CD4-positive, alpha-beta T cell treated with Interleukin-6 for 4 hours (primary cell): ENCODE data around the gene GAPDHS.

Experiments
- DNase-seq: peaks from one replicate; pipeline ENCODE4 v3.0.0-alpha.2; 2020; ENCODE audit warnings: mixed read lengths

Gene GAPDHS

DNA sequence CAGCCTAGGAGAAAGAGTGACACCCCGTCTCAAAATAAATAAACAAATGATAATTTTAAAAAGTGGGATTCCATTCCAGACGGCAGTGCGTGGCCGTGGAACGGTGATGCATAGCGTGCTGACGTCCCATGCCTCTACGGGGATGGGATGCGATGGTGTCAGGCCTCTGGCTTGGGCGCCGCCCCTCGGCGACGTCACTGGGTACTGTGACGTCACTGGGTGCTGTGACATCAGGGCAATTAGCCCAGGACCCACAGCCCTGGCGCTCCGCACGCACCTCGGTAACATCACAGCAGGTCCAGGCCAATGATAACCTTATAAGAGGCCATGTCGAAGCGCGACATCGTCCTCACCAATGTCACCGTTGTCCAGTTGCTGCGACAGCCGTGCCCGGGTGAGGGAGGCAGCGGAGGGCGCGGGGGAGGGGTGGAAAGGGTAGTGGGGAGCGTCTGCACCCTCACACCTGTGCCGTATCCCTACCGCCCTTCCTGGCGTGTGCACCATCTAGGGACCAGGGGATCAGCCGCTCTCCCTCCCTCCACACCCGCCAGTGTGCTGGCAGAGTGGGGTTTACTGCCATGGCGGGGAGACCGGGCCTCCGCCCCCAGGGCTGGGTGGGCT is at the start of gene GAPDHS:
GAPDHS (plus strand) TSS at position 256 of the 621 bp plus-strand sequence; CDS start at position 328, 72 bp downstream.
- no peak for DNase-seq

DNA sequence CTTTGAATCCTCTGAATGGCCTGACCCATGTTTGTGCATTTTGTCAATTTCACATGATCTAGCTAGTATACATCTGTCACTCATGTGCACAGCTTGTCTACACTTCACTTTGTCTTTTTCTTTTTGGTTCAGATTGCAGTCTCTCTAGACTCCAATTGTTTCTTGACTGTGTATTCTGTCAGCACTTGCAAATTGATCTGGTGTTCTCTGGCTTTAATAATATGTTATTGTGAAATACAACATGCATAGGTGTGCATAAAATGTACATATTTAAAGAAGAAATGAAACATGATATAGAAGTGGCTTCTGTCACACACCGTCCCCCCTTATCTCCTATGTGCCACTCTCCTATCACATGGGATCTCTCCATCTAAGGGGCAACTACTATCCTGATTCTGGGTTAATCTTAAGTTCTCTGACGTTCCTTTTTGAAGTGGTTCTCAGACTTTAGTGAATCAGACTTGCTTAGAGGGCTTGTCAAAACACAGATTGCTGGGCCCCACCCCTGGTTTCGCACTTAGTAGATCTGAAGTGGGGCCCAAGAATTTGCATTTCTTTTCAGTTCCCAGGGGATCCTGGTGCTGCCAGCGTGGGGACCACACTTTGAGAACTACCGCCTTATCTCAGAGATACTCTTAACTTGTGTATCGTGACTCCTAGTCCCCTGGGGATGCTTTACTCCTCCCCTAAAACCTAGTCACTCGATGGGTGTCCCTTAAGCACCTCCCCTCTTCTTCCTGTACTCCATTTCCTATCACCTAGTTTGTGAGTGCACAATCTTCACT is 48.8 kb upstream of the GAPDHS start:
- no peak for DNase-seq

DNA sequence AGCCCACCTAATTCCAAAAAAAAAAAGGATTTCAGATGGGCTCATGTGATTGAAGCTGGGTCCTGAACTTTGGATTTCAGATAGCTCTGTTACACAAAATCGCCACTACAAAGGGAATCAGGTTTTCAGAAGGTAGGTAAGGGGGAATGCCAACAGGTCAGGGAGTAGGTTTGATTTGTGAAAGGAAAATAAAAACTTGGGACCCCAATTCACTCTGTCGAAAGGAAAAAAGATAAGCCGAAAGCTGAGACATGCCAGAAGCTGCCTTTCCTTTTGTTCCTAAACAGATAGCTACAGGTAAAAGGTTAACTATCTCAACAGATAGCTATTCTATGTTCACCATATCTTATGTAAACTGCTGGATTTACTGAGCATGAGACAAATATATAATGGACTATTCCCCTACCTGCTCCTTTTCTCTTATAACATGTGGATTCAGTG is 47.0 kb upstream of the GAPDHS start:
- no peak for DNase-seq

DNA sequence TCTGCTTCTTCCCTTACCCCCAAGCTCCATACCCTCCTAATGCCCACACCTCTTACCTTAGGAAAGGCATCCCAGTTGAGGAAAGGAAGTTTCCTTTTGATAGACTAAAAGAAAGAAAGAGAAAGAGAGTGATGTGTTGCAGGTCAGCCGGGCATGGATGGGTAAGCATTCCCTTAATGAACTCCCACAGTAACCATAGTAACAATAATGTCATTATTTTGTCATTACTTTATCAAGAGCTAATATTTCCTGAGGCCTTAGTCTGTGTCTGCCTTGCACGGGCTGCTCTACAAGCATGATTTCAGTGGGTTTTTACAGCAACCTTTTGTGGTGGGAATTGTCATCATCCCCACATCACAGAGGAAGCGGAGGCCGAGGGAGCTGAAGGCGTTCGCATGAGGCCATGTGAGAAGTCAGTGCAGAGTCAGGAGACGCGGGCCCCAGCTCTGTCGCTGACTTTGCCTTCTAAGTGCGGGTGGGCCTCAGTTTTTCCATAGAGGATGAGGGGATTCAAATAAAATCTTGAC is 45.5 kb upstream of the GAPDHS start:
- no peak for DNase-seq

DNA sequence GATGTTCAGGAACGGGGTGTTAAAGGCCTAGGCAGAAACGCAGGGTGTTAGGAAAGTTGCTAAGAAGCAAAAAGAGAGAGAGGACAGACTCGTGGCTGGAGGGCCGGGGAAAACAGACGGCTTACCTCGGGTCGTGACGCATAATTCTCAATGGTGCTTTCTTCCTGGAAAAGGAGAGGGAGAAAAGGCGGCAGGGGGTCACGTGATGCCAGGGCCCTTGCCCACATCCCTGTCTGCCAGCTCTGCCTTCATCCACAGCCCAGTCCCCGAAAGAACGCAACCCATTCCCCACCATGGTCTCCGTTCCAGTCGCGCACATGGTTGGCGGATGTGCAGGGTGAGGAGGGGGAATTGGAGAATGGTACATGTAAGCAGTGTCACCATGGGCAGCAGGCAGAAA is 44.6 kb upstream of the GAPDHS start:
- no peak for DNase-seq

DNA sequence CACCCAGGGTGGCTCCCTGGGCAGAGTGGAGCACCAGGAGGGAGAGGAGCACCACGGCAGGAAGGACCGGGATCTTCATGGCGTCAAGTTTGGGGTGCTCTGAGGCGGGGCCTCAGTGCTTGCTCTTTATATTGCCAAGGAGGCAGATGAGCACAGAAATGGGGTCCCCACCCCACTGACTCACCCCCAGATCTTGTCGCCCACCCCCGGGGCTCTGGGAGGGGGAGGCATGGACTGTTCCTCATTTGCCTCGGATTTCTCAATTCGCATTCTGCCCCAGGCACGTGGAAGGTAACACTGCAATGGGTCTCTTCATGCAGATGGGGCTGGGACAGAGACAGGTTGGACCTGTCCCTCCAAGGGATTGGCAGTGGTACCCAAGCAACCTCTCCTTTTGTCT is 42.9 kb upstream of the GAPDHS start, which contains the start of gene KRTDAP:
KRTDAP (minus strand) TSS at position 101 of the 400 bp plus-strand sequence; CDS start at position 79, 22 bp downstream.
- DNase-seq: no peak

DNA sequence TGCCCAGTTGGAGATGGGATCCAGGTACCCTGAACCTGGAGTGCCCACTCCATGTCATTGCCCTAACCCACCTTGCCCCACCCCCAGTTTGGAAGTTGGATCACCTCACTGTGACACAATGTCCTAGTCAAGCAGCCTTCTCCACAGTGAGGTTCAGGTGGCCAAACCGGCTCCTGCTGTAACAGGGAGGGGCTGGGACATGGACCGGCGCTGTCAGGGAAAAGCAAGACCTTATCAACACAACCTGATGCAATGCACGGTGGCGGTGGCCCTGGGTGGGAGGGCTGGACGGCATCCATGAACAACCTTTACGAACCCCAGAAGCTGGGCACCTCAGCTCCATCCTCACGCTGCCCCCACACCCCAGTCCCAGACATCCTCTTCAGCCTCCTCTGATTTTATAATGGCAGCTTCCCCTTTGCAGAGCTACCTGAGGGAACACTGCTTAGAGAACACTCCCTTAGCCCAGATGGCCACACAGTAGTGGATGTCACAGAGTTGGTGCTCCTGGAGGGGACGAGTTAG is 41.4 kb upstream of the GAPDHS start:
- DNase-seq: no peak

DNA sequence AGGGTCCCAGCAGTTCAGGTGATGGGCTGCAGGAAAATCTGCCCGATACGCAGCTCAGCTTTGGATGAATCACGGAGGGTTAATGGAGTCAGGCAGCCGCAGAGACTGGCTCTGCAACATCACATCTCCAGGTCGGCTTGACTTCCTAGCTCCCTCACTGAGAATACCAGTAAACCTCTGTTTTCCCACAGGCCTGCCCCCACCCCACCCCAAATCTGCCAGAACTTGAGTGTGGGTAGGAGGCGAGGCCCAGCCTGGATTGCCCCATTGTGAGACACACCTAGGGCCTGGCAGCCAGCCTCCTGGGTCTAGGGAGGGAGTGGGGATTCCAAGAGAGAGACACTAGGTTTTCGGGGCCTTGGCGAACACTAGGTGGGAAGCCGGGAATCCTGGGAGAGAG is 39.3 kb upstream of the GAPDHS start:
- DNase-seq: no peak

DNA sequence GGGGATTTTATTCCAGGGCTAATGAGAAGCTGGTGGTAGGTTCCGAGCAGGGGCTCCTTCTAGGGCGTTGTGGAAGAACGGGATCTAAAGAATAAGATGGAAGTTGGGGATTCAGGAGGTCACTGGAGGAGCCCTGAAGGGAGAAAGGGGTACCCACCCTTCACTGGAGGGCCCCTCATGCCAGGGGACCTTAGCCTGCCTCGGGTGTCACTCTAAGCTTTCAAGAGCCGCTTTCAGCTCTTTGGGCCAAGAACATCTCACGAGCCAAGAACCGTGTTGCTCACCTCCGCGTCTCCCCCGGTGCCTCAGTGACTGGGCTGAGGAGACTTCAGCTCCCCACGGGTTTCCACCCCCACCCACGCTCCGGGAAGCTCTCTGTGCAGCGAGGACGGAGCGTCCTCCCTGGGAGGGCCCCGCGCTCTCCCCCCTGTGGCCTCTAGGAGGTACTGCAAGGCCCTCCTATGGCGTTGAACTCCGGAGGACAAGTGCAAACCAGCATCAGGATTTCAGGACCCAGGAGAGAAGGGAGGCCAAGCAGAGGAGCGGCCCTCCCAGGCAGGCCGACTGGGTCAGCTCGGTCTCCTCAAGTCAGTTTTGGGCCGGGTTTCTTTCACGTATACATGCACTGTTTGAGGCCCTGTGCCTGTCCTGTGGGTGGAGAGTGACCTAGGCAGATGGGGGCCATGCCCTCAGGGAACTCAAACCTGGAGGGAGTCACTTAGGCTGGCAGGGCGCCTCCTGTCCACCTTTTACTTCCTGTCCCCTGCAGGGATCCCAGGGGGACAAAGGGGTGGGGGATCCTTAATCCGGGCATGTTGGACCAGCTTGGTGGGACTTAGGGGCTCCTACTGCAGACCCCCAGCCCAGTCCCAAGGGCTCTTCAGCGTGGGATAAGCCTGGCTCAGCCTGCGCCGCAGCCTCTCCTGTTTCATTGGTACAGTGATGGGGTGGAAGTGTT is 37.9 kb upstream of the GAPDHS start:
- DNase-seq: peak; percentile 75

DNA sequence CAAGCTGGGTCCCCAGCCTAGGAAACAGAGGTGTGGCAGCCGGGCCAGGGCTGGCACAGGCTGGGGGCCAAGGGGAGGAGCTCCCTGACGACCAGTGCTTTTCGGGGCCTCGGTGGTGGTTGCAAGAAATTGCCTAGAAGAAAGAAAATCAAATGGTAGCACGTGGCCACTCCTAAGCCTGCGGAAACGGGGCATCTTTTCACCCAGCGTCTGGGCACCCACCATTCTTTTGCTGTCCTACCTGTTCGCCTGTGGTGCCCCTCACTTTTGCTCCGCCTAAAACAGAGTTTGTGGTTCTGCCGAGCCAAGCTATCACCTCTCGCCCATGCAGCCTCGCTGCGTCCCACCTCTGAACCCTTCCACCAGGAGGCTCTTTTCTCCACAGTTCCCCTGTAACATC is 35.9 kb upstream of the GAPDHS start:
- DNase-seq: no peak

DNA sequence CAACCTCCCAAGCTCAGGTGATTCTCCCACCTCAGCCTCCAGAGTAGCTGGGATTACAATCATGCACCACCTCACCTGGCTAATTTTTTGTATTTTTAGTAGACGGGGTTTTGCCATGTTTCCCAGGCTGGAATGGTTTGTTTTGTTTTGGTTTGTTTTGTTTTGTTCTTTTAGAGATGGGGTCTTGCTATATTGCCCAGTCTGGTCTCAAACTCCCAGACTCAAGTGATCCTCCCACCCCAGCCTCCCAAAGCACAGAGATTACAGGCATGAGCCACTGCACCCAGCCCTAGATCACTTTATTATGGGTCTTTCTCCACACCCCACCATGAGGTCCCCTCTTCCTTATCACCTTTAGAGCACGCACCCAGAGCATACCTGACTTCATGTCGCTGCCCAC is 35.0 kb upstream of the GAPDHS start:
- DNase-seq: no peak

DNA sequence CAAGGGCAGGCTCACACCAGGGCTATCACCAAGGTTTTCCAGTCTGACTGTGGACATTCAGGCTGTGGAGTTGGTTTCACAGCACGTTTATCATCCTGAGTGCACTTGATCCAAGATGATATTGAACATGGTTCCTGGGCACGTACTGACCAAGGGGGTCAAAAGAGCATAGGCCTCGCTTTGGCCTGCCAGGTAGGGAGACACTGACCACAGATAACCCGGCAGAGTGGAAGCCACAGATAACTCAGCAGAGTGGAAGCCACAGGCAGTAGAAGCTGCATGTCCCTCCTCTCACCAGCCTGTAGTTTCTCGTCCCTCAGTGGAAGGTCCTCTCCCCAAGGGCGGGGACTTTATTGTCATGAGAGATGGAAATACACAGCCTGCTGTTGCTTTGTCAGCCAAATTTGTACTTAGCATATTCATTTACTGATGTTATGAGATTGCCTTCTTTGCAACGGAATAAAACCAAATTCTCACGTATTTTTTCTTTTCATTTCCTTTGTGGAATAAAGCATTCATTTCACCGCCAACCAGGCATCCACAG is 34.2 kb upstream of the GAPDHS start:
- DNase-seq: no peak

DNA sequence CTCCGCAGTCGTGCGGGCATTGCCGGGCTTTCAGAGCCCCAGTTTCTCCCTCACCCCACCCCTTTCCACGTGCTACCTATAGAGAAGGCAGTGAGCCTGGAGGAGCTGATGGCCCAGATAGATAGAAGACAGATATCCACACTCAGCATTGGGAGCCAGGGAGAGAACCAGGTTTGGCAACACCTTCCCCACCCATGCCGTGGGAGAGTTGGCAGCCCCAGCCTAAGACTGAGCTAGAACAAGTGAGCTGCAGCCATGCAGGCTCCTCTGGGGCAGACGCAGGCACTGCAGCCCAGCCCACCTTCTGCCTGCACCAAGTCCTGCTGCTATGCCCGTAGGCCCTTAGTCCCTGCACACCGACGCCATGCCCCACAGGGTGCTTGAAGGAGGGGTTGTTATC is 32.6 kb upstream of the GAPDHS start:
- no peak for DNase-seq

DNA sequence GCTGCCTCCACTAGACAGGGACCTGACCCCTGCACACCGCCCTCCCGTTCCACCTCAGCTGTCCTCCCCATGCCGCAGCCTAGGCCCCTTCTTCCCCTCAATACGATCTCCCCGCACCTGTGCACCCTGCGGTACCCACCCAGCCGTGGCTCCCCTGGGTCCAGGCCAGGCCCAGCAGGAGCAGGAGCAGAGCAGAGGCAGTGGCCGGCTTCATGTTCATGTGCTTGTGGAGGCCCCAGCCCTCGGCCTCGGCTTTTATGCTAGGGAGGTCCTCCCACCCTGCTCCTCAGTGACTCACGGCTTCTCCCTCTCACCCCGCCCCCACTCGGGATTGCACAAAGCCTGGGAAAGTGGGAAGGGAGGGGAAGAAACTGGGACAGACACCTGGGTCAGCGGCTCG is 31.6 kb upstream of the GAPDHS start:
- DNase-seq: no peak

DNA sequence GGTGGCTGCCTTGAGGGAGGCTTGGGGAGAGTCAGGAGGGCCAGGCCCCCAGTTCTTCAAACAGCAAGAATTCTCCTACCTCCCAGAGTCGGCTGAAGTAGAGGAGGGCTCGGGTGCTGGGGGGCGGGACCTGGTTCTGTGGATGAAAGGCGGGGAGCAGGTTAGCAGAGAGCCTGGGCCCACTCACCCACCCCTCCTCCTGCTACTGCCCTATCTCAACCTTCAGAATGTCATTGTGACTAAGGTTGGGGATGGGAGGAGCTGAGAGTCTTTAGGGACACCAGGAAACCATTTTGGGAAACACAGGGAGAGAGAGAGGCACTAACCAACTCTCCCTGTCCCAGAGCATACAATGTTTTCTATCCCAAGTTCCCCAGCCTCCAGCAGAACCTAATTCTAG is 30.5 kb upstream of the GAPDHS start:
- no peak for DNase-seq

DNA sequence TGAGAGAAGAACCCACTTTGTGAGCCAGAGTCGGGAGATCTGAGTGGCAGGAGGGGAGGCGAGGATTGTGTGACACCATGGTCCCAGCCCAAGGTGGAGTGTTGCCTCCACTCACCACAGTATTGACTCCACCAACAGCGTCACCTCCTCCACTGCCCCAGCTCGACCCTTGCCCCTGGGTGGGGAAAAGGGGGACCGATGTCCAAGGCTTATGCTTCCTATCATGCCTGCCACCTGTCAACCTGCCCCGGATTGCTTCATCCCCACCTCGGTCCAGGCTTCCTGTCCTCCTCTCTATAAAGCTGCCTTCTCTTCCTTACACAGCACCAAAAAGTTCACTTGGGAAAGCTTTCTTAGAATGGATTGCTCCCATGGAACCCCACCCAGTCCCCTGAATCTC is 27.2 kb upstream of the GAPDHS start:
- no peak for DNase-seq

DNA sequence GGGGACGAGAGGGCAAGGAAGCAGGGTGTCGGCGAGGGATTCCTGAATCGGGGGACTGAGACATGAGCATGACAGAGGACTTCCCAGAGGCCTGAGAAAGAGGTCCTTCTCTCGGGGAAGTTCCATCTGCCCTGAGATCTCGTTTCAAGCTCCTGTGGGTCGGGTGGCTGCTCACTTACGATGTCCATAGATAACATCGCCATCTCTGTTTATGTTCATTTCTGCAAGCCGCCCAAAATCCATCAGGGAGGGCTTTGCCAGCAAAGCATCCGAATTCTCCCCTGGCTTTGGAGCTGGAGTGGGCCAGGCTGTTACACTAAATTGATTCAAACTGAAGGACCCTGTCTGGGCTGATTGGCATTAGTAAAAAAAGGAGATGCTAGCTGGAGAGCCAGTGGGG is 25.7 kb upstream of the GAPDHS start:
- DNase-seq: no peak

DNA sequence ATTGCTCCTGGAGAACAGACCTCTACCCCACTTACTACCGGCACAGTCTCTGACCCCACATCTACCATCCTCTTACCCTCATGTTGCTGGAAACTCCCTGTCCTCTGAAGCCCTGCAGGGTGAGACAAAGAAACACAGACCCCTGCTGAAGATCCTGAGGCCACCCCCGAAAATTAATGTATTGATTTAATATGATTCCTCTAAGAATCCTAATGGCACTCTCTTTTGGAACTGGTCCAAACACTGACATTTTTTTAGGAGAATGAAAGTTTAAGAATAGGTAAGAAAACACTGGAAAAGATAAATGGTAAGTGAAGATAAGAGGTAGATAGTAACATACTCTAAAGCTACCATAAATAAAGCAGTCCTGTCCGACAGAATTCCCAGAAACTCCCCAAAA is 25.1 kb upstream of the GAPDHS start:
- no peak for DNase-seq

DNA sequence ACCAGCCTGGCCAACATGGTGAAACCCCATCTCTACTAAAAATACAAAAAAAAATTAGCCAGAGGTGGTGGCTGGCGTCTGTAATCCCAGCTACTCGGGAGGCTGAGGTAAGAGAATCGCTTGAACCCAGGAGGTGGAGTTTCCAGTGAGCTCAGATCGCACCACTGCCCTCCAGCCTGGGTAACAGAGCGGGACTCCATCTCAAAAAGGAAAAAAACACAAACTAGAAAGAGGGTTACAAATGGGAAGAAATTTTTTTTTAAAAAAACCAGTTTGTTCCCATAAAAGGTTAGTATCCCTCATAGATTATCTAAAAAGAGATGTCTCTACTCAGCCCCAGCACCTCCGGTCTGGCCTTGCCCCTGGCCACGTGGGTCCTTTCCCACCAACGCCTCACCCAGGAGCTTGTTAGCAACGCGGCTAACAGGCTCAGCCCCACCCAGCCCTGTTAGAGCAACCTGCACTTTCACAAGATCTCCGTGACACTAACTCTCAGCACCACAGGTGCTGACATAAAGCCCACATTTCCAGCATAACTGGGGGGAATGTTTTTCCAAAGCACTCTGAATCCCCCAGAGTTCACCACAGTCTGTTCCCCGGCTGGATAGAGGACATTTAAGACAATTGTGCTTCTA is 24.1 kb upstream of the GAPDHS start:
- peak; percentile 50 for DNase-seq

DNA sequence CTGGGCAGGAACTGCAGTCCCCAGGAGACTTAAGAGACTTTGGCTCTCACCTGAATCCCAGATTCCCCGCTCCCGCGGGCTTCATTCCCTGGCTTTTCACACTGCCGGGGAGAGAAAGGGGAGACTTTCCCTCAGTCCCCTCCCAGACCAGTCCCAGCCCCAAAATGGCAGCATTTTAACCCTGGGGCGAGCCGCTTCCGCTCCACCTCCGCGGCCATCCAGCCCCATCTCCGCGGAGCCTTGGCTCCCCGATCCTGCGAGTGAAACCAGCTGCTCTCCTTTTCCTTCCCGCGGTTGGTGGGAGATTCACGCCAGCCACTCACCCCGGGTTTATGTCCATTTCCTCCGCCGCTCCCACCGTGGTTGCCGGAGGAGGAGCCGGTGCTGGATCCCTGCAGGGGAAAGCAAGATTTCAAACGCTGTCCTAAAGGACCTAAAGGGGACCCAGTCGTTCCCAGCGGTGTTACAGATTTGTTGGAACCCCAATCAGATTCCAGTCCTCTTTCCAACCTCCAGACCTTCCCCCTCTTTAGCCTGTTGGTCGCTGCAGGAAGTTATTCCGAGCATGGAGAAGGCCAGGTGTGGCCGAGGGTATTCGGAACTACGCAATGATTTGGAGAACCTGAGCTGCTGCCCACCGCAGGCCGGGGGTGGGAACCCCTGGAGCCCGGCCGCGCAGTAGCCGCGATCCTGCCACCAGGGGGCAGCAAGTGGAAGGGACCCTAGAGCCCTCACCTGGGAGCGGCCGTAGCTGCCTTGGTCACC is 23.2 kb upstream of the GAPDHS start:
- DNase-seq: peak; percentile 78

DNA sequence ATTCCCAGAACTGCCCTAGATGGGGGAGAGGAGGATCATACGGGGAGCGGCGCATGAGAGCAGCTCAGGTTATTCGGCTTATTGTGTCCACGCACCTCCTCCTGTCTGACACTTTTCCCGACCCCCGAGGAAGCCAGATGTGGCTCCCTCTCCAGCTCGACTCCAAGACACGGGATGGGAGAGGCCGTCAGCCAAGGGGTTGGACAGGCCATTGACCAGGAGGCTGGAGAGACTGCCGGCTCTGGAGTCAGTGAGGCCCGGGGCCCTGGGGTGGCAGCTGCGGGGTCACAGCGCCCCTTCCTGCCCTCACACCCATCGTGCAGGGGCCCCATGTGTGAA is 22.7 kb upstream of the GAPDHS start:
- DNase-seq: no peak
